Retinal pigment epithelial cell (primary cell): ENCODE measurements around the gene C4BPA.

Experiments used
- DNase-seq: peaks from one replicate; pipeline ENCODE4 v3.0.0-alpha.2; 2010; ENCODE audit warnings: low read depth
- H3K4me3 ChIP-seq: 2 replicates; pipeline ENCODE4 v1.5.1; 2011; ENCODE audit warnings: mild to moderate bottlenecking, low read length, control low read depth, moderate library complexity
- TF ChIP-seq, protein P1 (sequence below): conservative IDR thresholded peaks from 2 replicates; pipeline ENCODE4 v1.5.1; 2011; ENCODE audit warnings: low read depth, low read length, control low read depth, inconsistent platforms

Gene C4BPA

DNA sequence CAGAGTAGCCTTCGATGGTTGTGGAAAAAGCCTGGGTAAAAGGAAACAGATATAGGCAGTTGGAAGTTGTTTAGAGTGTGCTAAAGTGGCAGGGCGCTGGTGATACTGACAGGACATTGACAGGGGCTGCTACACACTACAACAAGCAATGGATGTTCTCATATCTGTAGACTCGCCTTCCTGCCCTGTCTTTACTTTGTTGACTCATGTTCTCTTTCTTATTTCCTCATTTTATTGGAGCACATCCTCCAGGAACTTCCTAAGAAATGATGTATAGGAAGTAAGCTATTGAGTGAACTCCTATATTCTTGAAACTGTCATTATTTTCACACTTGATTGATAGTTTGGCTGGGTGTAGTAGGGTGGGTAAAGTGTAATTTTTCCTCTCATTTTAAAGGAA, 51.0 kb downstream of the C4BPA start:
- H3K4me3 ChIP-seq = no peak overlapping the region
- TF ChIP-seq, protein P1, sequence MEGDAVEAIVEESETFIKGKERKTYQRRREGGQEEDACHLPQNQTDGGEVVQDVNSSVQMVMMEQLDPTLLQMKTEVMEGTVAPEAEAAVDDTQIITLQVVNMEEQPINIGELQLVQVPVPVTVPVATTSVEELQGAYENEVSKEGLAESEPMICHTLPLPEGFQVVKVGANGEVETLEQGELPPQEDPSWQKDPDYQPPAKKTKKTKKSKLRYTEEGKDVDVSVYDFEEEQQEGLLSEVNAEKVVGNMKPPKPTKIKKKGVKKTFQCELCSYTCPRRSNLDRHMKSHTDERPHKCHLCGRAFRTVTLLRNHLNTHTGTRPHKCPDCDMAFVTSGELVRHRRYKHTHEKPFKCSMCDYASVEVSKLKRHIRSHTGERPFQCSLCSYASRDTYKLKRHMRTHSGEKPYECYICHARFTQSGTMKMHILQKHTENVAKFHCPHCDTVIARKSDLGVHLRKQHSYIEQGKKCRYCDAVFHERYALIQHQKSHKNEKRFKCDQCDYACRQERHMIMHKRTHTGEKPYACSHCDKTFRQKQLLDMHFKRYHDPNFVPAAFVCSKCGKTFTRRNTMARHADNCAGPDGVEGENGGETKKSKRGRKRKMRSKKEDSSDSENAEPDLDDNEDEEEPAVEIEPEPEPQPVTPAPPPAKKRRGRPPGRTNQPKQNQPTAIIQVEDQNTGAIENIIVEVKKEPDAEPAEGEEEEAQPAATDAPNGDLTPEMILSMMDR = no peak
- DNase-seq = no peak

DNA sequence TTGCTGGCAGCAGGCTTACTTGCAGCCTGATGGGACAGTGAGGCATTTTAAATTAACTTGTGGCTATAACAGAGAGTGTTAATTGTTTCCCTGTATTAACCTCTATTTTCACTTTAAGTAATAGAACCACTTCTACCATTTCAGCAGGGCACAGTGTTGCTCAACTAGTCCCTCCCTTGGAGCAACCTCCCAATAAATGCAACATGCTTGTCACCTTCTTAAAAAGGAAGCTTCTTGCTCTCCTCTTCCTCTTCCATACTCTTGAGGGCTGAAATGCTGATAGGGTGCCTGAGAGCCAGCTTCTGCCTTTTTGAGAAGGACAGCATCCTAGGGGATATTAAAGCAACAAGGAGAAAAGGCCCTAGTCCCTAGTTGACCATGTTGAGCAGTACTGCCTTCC, 52.1 kb downstream of the C4BPA start:
- TF ChIP-seq, protein P1 = no peak
- H3K4me3 ChIP-seq = no peak overlapping the region
- no peak for DNase-seq

DNA sequence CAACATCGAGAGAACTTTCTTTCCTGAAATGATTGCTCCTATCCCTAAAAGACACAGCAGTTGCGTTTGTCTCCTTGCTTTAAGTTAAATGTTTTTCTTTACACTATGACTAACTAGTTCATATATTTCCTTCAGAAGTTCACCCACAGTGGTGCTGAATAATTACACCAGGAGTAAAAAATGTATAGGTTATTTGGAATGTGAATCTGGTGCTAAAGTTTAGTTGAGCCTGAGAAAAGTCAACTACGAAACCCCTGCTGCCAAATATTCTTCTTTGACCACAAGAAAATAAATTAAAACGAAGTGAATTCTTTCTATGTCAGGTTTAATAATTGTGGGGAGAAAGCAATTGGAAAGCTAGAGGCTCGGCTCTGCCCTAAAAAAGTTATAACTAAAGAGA, 52.8 kb downstream of the C4BPA start:
- TF ChIP-seq, protein P1 = no peak
- DNase-seq = no peak

DNA sequence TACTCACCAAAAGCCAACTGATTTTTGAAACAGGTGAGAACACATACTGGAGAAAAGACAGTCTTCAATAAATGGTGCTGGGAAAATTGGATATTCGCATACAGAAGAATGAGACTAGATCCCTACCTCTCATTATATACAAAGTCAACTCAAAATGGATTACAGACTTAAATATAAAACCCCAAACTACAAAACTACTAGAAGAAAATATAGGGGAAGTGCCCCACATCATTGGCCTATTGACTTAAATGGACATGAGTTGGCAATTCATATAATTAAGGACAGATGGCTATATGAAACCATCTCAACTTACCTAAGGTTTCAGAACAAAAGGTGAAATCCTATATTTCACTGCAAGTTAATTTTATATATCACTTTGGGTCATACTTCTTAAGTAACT, 60.1 kb downstream of the C4BPA start:
- no peak for DNase-seq
- TF ChIP-seq, protein P1 = no peak
- H3K4me3 ChIP-seq = no peak overlapping the region

More for the DNA sequence above, 52.8 kb downstream of the C4BPA start:
- no peak overlapping the region for H3K4me3 ChIP-seq

DNA sequence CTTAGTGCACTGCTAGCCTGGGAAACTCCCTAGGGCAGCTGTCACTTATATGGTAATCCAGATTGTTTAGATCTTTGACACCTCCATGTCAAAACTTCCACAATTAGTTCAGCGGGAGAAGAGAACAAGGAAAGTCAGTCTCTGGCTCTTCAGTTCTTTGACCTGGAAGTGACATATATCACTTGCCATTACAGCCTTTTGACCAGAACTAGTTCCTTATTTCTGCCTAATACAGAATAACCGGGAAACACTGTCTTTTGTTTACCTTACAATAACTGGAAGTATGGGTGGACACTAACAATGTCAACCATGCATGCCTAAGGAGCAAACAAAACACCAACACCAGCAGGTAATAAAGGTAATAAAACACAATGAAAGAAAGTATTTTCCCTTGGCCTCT, 68.3 kb downstream of the C4BPA start:
- DNase-seq = no peak
- TF ChIP-seq, protein P1 = no peak
- no peak overlapping the region for H3K4me3 ChIP-seq

DNA sequence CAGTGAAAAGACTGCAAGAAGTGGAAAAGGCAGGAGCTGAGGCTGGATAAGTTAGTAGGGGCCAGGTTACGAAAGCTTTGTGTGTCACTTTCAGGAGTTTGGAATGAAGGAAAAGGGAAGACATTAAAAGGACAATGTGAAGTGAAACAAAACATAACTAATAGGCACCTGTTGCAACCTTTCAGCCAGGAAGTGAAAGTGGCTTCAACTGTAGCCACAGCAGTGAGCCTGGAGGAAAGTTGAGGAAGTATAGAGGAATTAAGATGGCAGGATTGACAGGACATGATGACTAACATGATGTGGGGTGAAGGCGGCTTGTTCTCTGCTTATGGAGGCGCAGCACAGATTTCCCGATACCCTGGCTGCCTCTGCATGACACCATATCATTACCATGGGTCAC, 68.9 kb downstream of the C4BPA start:
- H3K4me3 ChIP-seq = no peak overlapping the region
- no peak for DNase-seq
- TF ChIP-seq, protein P1 = no peak

DNA sequence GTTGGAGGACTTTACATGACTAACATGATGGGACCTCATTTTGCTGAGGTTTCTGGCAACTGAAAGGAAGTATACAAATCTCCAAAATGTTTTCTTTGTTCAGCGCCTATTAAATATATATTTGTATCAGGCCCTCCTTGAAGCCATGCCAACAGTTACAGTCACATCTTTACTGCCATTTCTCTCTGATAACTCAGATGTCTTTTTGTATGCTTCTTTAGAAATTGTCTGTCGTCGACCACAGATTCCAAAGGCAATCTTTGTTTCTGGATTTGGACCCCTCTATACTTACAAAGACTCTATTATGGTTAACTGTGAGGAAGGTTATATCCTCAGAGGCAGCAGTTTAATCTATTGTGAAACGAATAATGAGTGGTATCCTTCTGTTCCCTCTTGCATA, 69.4 kb downstream of the C4BPA start:
- no peak for DNase-seq
- no peak overlapping the region for H3K4me3 ChIP-seq
- TF ChIP-seq, protein P1 = no peak
